ENCODE measurements around the gene GALNT5.

The GALNT5 gene

GRCh38 chr2:157363612-157364101 is 106.2 kb downstream of the GALNT5 start:
- no peak for DNase-seq (ENCODE audit: low read depth, low spot score)

All from activated naive CD8-positive, alpha-beta T cell treated with anti-CD3 and anti-CD28 coated beads, Interleukin-2, amount 50 U/mL, for 16 hours (primary cell).